RWPE2 (cell line): ENCODE measurements around the gene SCLY.

Experiments
- ATAC-seq: fragments of 200-7000 bp; cut with Tn5 transposase; 3 replicates; pipeline ENCODE4 v1.9.1; 2021; ENCODE audit warnings: low read depth
- DNase-seq: peaks from one replicate; pipeline ENCODE4 v3.0.0-alpha.2; 2020; ENCODE audit warnings: low spot score
- H3K27ac ChIP-seq: fragments of 450-650 bp; 2 replicates; pipeline ENCODE4 v1.5.1; 2017; ENCODE audit warnings: mild to moderate bottlenecking; ENCODE audit not compliant: poor library complexity, severe bottlenecking
- H3K27me3 ChIP-seq: fragments of 250-450 bp; sonication (Bioruptor Pico); 2 replicates; pipeline ENCODE4 v1.5.1; 2021; ENCODE audit warnings: mild to moderate bottlenecking, moderate library complexity; ENCODE audit not compliant: insufficient read depth, poor library complexity, severe bottlenecking
- H3K36me3 ChIP-seq: fragments of 250-450 bp; sonication (Bioruptor Pico); 2 replicates; pipeline ENCODE4 v1.5.1; 2020; ENCODE audit warnings: low read depth, mild to moderate bottlenecking, moderate library complexity
- H3K4me1 ChIP-seq: fragments of 250-450 bp; sonication (Bioruptor Pico); 2 replicates; pipeline ENCODE4 v1.5.1; 2021; ENCODE audit warnings: mild to moderate bottlenecking, moderate library complexity; ENCODE audit not compliant: insufficient read depth, poor library complexity, severe bottlenecking
- H3K4me3 ChIP-seq: fragments of 250-450 bp; sonication (Bioruptor Pico); 2 replicates; pipeline ENCODE4 v1.5.1; 2021; ENCODE audit warnings: mild to moderate bottlenecking, moderate library complexity; ENCODE audit not compliant: severe bottlenecking
- H3K9me3 ChIP-seq: fragments of 250-450 bp; sonication (Bioruptor Pico); 2 replicates; pipeline ENCODE4 v1.5.1; 2021; ENCODE audit warnings: mild to moderate bottlenecking, moderate library complexity; ENCODE audit not compliant: severe bottlenecking
- CTCF ChIP-seq: fragments of 450-650 bp; IDR thresholded peaks from one replicate; pipeline ENCODE4 v1.5.1; 2017; ENCODE audit warnings: mild to moderate bottlenecking, moderate library complexity; ENCODE audit not compliant: poor library complexity, severe bottlenecking

The SCLY gene

GRCh38 chr2:238091436-238092060 is 30.7 kb downstream of the SCLY start:
- no peak for ATAC-seq

GRCh38 chr2:238092486-238093035 is 31.8 kb downstream of the SCLY start:
- no peaks in the 10 kb centered on the region for H3K4me1 ChIP-seq
- no peaks in the 10 kb centered on the region for H3K27me3 ChIP-seq
- H3K4me3 ChIP-seq, result no peak overlapping the region
- H3K36me3 ChIP-seq, result no peaks in the 10 kb centered on the region; the same call in 1 of the 2 replicates
- no peak for ATAC-seq
- DNase-seq, result peak; percentile 39
- H3K9me3 ChIP-seq, result no peaks in the 10 kb centered on the region
- no peak overlapping the region for H3K27ac ChIP-seq
- no peak for TF ChIP-seq CTCF

More at GRCh38 chr2:238091436-238092060, 30.7 kb downstream of the SCLY start:
- H3K4me3 ChIP-seq, result no peak overlapping the region
- no peak for TF ChIP-seq CTCF
- H3K4me1 ChIP-seq, result no peaks in the 10 kb centered on the region
- no peak overlapping the region for H3K27ac ChIP-seq
- no peaks in the 10 kb centered on the region; the same call in 1 of the 2 replicates for H3K36me3 ChIP-seq
- no peaks in the 10 kb centered on the region for H3K9me3 ChIP-seq
- peak; percentile 29 for DNase-seq
- no peaks in the 10 kb centered on the region for H3K27me3 ChIP-seq

GRCh38 chr2:238093181-238094140 is 32.7 kb downstream of the SCLY start:
- Histone ChIP-seq H3K36me3 (no peaks in the 10 kb centered on the region), H3K27ac (no peak overlapping the region), H3K4me3 (no peak overlapping the region), H3K27me3 (no peaks in the 10 kb centered on the region), H3K9me3 (no peaks in the 10 kb centered on the region), H3K4me1 (no peaks in the 10 kb centered on the region)
- ATAC-seq (no peak), DNase-seq (peak; percentile 48)
- TF ChIP-seq CTCF, result no peak

- Histone ChIP-seq H3K36me3 (no peaks in the 10 kb centered on the region), H3K4me3 (no peak overlapping the region), H3K4me1 (no peaks in the 10 kb centered on the region), H3K27ac (no peak overlapping the region), H3K9me3 (no peaks in the 10 kb centered on the region), H3K27me3 (no peaks in the 10 kb centered on the region)
- DNase-seq (peak; percentile 60), ATAC-seq (no peak)
- TF ChIP-seq CTCF, result no peak
These were observed 33.7 kb downstream of the SCLY start for GRCh38 chr2:238094438-238095022.
